Activated naive CD4-positive, alpha-beta T cell treated with anti-CD3 and anti-CD28 coated beads, Interleukin-2, amount 50 U/mL, for 72 hours (primary cell): Measurements from ENCODE around the gene MST1R. TPM values are rescaled to one million over a fixed set of nuclear protein-coding genes. Genes with fewer than 3 reads are reported as not detected.
"Not testable (repeated sequence)": the region's sequence is repeated elsewhere in the genome, so short reads cannot be mapped to it uniquely, and the experiment has no call there.

ENCODE experiments used
- ATAC-seq, 2 donors: fragments of 150-1000 bp; cut with Tn5 transposase; 2 replicates each; pipeline ENCODE4 v1.10.0; 2021; ENCODE audit warnings: mild to moderate bottlenecking in 2 of 2, moderate library complexity in 2 of 2
- DNase-seq, 2 donors: peaks; one replicate each; pipeline ENCODE4 v3.0.0; 2021 to 2022; ENCODE audit warnings: low spot score in 2 of 2
- H3K27ac Mint-ChIP-seq, 2 donors: one replicate each; pipeline ENCODE4 v1.8.0; 2022; ENCODE audit warnings: mild to moderate bottlenecking in 2 of 2, mixed read lengths in 2 of 2
- H3K36me3 Mint-ChIP-seq, 2 donors: one replicate each; pipeline ENCODE4 v1.8.0; 2022; ENCODE audit warnings: mixed read lengths in 2 of 2
- H3K9me3 Mint-ChIP-seq, 2 donors: one replicate each; pipeline ENCODE4 v1.8.0; 2022; ENCODE audit warnings: mixed read lengths in 2 of 2
- total RNA-seq, 2 donors: library from RNA; stranded (reverse); gene quantifications; one replicate each; pipeline ENCODE4 v1.2.3, GENCODE V29; 2022

MST1R gene
- total RNA-seq: 1 to 10 TPM in 1 of 2 donors, under 1 TPM in 1; 0.68 to 2.8 TPM

DNA sequence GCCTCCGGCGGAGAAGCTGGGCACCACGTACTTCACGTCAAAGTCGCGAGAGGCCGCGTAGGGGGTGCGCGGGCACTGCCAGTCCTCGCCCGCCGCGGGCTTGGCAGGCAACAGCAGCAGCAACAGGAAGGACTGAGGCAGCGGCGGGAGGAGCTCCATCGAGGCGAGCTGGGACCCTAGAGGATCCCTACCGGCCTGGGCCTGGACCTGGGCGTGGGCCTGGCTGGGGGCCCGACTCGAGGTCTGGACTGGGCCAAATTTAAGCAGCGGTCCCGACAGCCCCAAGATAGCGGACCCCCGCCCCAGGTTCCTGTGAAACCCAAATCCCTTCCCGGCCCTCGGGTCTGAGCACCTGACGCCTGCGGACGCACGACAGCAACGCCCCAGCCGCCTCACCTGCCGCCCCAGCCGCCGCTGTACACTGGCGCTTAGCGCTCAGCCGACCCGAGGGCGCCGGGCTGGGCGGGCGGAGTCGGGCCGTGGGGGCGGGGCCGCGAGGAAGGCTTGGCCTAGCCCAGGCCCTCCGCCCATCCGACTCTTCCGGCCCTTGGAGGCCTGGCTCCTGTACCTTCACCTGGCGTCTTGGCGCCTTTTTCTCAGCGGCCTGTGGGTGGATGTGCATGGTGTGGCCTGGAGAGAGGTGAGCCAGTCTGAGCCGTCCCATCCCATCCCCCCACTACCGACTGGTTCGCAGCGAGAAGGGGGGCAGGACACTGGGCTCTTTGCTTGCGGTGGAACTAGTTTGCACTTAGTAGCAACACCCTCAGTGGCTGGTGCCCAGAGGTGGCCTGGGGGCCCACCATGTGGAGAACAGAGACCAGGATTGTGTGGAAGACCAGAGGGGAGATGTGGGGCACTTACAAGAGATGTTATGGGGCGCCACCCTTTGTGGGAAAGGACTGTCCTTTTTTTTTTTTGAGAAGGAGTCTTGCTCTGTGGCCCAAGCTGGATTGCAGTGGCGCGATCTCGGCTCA, at the start of gene MST1R:
Gene MST1R (minus strand): TSS at position 423 of the 974 bp plus-strand sequence. CDS start 264 bp downstream, at position 159.
- H3K36me3 Mint-ChIP-seq: peaks cover 0 to 4% of the 10 kb centered on the region in 2 donors
- ATAC-seq: peak; percentile 98

DNA sequence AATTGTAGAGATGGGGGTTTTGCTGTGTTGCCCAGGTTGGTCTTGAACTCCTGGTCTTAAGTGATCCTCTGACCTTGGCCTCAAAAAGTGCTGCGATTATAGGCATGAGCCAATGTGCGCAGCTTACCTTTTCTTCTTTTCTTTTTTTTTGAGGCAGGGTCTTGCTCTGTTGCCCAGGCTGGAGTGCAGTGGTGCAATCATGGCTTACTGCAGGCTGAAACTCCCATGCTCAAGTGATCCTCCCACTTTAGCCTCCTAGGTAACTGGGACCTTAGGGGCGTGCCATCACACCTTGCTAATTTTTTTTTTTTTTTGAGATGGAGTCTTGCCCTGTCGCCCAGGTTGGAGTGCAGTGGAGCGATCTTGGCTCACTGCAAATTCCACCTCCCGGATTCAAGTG, 49.3 kb upstream of the MST1R start:
- no peak for ATAC-seq
- H3K36me3 Mint-ChIP-seq: no peaks in the 10 kb centered on the region

More for the DNA sequence above, at the start of gene MST1R:
- no peaks in the 10 kb centered on the region for H3K9me3 Mint-ChIP-seq
- DNase-seq: peak; percentile 85 to 95
- peak within 1 kb of the TSS; percentile 86 to 95 for H3K27ac Mint-ChIP-seq

GRCh38 chr3:49942651-49943050, 39.0 kb upstream of the MST1R start:
- H3K36me3 Mint-ChIP-seq: peaks cover 22 to 26% of the 10 kb centered on the region in 2 donors
- peaks cover 0 to 4% of the 10 kb centered on the region in 2 donors for H3K9me3 Mint-ChIP-seq
- no peak overlapping the region for H3K27ac Mint-ChIP-seq
- DNase-seq: no peak
- ATAC-seq: no peak

More for the DNA sequence above, 49.3 kb upstream of the MST1R start:
- Mint-ChIP-seq H3K27ac (no peak overlapping the region), H3K9me3 (no peaks in the 10 kb centered on the region)
- no peak for DNase-seq

- ATAC-seq (no peak), DNase-seq (no peak)
- H3K9me3 Mint-ChIP-seq: peaks cover 0 to 4% of the 10 kb centered on the region in 2 donors
- H3K36me3 Mint-ChIP-seq: peaks cover 22 to 26% of the 10 kb centered on the region in 2 donors
- peak overlapping the region; percentile 93 to 99 for H3K27ac Mint-ChIP-seq
These were observed 37.1 kb upstream of the MST1R start for GRCh38 chr3:49940667-49941249.

DNA sequence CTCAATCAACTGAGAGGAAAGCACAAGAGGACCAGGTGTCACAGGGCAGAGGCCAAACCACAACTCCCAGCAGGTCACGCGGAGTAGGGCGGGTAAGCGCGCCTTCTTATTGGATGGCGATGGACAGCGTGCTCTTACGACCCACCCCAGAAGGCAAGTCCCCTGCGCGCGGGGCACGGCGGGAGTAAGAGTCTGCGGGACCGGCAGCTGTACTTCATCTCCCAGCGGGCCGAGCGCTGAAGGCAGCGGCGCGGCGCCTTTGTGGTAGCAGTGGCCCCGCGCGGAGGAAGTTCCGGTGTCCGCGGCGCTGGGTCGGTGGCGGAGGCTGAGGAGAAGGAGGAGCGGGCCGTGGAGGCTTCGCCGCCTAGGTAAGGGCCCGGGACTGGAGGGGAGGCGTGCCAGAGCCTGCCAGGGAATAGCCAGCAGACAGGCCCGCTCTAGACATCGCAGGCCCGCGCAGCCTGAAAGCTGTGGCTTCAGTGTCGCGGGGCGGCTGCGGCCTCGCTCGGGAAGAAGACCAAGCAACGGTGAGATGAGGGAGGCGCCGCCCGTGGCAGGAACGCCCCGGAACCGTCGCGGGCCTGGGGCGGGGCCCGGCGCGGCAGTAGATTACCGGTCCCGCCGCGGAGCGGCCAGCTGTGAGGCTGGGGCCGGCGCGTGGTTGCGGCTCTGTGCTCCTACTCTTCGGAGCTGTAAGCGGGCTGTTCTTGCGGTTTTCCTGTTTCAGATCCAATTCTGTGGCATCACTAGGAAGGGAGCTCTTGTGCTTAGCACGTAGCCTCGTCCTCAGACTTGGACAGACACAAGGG, 36.4 kb upstream of the MST1R start, which contains the start of gene RBM6:
Gene RBM6 (plus strand): TSS at position 293 of the 809 bp plus-strand sequence. CDS start 22,492 bp downstream, outside the sequence.
- H3K27ac Mint-ChIP-seq: peak within 1 kb of the TSS; percentile 93 to 99
- ATAC-seq: peak; percentile 94 to 97

GRCh38 chr3:49937090-49937489, 33.4 kb upstream of the MST1R start:
- DNase-seq: no peak

More for the DNA sequence above, 36.4 kb upstream of the MST1R start, which contains the start of gene RBM6:
- Mint-ChIP-seq H3K36me3 (peaks cover 22 to 26% of the 10 kb centered on the region in 2 donors), H3K9me3 (peaks cover 0 to 4% of the 10 kb centered on the region in 2 donors)
- DNase-seq: peak; percentile 91 to 94

GRCh38 chr3:49932281-49932680, 28.6 kb upstream of the MST1R start:
- ATAC-seq, H3K27ac Mint-ChIP-seq, H3K36me3 Mint-ChIP-seq, DNase-seq, H3K9me3 Mint-ChIP-seq: not testable (repeated sequence)

More at GRCh38 chr3:49937090-49937489, 33.4 kb upstream of the MST1R start:
- ATAC-seq: no peak
- Mint-ChIP-seq H3K36me3 (peaks cover 10 to 15% of the 10 kb centered on the region in 2 donors), H3K9me3 (no peaks in the 10 kb centered on the region), H3K27ac (peak overlapping the region in 1 of 2 donors; percentile 39)

GRCh38 chr3:49930922-49931321, 27.2 kb upstream of the MST1R start:
- ATAC-seq (no peak), DNase-seq (no peak)
- Mint-ChIP-seq H3K27ac (no peak overlapping the region), H3K36me3 (no peaks in the 10 kb centered on the region), H3K9me3 (no peaks in the 10 kb centered on the region)

DNA sequence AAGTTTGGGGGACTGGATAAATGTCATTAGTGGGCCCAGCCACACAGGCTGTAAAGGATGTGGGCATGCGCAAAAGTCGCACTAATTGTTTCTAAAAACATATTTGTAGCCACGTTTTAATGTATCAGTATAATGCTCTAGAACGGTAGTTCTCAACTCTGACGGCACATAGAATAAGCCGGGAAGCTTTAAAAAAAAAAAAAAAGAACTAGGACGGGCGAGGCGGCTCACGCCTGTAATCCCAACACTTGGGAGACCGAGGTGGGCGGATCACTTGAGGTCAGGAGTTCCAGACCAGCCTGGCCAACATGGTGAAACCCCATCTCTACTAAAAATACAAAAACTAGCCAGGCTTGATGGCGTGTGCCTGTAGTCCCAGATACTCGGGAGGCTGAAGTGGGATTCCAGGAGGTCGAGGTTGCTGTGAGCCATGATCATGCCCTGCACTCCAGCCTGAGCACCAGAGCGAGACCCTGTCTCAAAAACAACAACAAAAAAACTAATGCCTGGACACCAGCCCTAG, 26.6 kb upstream of the MST1R start:
- Mint-ChIP-seq H3K9me3 (no peaks in the 10 kb centered on the region), H3K27ac (peak overlapping the region; percentile 94 to 95), H3K36me3 (no peaks in the 10 kb centered on the region)
- no peak for DNase-seq
- ATAC-seq: no peak

DNA sequence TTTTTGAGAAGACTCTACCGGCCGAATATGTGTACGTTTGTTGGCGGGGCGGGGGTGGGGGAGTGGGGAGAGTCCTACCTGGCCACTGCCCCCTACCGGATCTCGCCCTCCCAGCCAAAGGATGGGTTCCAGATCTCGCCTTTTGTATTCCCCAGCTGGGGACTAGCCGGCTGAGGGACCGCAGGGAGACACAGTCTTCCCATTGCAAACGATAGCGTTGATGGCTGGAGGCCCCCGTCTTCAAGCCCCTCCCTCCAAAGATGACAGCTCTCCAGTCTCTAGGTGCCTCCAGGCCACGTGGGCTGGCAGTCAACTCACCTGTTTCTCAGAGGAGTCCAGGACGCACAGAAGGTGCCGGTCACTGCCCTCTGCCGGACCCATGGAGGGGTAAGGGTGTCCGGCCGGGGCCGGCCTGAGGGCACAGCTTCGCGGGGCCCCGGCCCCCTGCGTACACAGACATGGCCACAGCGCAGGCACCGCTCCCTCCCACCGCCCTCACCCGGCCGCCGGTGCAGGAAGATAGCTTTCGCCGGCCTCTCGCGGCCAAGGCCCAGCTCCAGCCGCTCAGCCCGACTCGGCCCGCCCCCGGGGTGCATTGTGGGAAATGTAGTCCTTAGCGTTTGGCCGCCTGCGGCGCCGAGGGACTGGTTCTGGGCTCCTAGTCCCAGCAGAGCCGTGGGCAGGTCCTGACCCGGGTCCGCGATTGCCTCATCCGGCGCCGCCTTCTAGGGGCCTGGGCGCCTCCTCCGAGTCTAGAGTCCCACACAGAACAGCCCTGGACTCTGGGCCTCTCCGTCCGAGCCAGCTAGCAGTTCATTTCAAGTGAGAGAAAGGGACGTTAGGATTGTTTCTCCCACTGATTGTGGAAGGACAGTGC, 25.9 kb upstream of the MST1R start, which contains the start of gene MON1A:
Gene MON1A (minus strand): TSS at position 521 of the 877 bp plus-strand sequence. CDS start 16,465 bp downstream, outside the sequence.
- DNase-seq (peak; percentile 91 to 94), ATAC-seq (peak; percentile 93 to 99)
- peak within 1 kb of the TSS; percentile 94 to 95 for H3K27ac Mint-ChIP-seq
- no peaks in the 10 kb centered on the region for H3K36me3 Mint-ChIP-seq
- H3K9me3 Mint-ChIP-seq: no peaks in the 10 kb centered on the region

DNA sequence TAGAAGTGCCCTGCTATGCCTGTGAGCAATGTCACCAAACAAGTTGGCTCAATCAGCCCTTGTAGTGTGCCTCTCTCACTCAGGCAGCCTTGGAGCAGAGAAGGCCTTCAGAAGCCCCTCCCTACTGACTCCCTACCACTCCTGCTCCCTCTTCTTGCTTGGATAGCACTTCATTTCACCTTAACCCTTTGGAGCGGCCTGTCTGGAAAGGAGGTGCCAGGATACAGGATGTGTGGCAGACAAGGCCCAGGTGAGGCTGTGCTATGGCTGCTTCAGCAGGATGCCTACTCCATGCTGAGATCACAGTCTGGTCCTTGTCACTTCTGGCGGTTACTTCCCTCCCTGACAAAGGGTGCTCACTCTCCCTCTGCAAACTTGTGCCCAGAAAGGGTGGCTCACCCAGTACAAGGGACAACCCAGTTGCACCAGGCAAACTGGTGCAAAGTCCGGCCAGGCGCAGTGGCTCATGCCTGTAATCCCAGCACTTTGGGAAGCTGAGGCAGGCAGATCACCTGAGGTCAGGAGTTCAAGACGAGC, 24.9 kb upstream of the MST1R start:
- no peak for DNase-seq
- H3K27ac Mint-ChIP-seq: peak overlapping the region; percentile 85 to 95
- H3K36me3 Mint-ChIP-seq: no peaks in the 10 kb centered on the region
- no peaks in the 10 kb centered on the region for H3K9me3 Mint-ChIP-seq
- ATAC-seq: no peak

DNA sequence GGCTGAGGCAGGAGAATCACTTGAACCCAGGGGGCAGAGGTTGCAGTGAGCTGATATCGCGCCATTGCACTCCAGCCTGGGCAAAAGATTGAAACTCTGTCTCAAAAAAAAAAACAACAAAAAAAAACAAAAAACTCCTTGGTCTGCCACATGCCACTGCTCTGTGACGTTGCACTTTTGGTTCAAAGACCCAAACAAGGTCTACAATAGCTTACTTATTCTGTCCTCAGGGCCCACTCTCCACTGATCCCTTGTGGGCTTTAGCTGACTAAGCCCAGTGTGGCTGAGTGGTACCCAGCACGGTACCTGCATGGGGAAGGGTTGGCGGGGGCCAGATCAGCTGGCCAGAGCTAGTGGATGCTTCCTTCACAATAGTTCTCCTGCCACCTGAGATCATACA, 24.1 kb upstream of the MST1R start:
- no peak overlapping the region for H3K27ac Mint-ChIP-seq

GRCh38 chr3:49926117-49926728, 22.6 kb upstream of the MST1R start:
- DNase-seq (no peak), ATAC-seq (no peak)
- Mint-ChIP-seq H3K27ac (peak overlapping the region in 1 of 2 donors; percentile 63), H3K9me3 (no peaks in the 10 kb centered on the region), H3K36me3 (no peaks in the 10 kb centered on the region)

More for the DNA sequence above, 24.1 kb upstream of the MST1R start:
- Mint-ChIP-seq H3K36me3 (no peaks in the 10 kb centered on the region), H3K9me3 (no peaks in the 10 kb centered on the region)
- ATAC-seq (no peak), DNase-seq (no peak)

- no peaks in the 10 kb centered on the region for H3K9me3 Mint-ChIP-seq
- DNase-seq (no peak), ATAC-seq (no peak)
- no peaks in the 10 kb centered on the region for H3K36me3 Mint-ChIP-seq
- H3K27ac Mint-ChIP-seq: no peak overlapping the region
These were observed 21.8 kb upstream of the MST1R start for GRCh38 chr3:49925485-49925884.
